Measurements from ENCODE around the gene DDX10. TPM values are rescaled to one million over a fixed set of nuclear protein-coding genes. Genes with fewer than 3 reads are reported as not detected.

Gene DDX10
- polyA plus RNA-seq, 1 of the 3 experiments (the other 2 are of a cell fraction): 35.8 TPM

DNA sequence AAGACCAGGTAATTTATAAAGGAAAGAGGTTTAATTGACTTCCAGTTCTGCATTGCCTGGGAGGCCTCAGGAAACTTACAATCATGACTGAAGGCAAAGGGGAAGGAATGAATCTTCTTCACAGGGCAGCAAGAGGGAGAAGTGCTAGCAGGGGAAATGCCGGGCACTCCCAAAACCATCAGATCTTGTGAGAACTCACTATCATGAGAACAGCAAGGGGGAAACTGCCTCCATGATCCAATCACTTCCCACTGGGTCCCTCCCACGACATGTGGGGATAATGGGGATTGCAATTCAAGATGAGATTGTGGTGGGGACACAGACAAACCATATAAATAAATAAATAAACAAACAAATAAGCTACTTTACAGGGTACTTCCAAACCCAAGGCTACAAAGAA, 42.5 kb upstream of the DDX10 start:
- H3K9me2 ChIP-seq: no peaks in the 10 kb centered on the region
- H3K27me3 ChIP-seq (ENCODE audit: insufficient read depth): no peaks in the 10 kb centered on the region
- WGBS (ENCODE audit: low lambda C conversion rate): 61% methylated on average over 2 of the region's 2 CpGs
- no peak for DNase-seq
- H3K79me2 ChIP-seq (ENCODE audit: insufficient read depth): no peaks in the 10 kb centered on the region
- H3K36me3 ChIP-seq (replicated peaks in 1 of 2; ENCODE audit: control insufficient read depth in 1 of 2, insufficient read depth in 2 of 2, low read length in 1 of 2): no peaks in the 10 kb centered on the region
- H3K9me3 ChIP-seq: no peaks in the 10 kb centered on the region
- H3K4me1 ChIP-seq (ENCODE audit: control insufficient read depth in 1 of 2, insufficient read depth in 2 of 2, low read depth in 1 of 2, low read length in 1 of 2): no peaks in the 10 kb centered on the region; a peak in 1 of 4 replicates
- H3F3A ChIP-seq (replicated peaks; ENCODE audit: insufficient read depth): no peaks in the 10 kb centered on the region
- H3K4me2 ChIP-seq: no peak overlapping the region
- no peak overlapping the region for H3K9ac ChIP-seq
- TF ChIP-seq EP300 (IDR thresholded peaks at IDR 0.05; ENCODE audit: borderline replicate concordance in 1 of 2, low read depth in 1 of 2, low read length in 1 of 2): no peak
- no peak for TF ChIP-seq RCOR1 (IDR thresholded peaks at IDR 0.05; ENCODE audit: low read length)
- TF ChIP-seq, protein P1, sequence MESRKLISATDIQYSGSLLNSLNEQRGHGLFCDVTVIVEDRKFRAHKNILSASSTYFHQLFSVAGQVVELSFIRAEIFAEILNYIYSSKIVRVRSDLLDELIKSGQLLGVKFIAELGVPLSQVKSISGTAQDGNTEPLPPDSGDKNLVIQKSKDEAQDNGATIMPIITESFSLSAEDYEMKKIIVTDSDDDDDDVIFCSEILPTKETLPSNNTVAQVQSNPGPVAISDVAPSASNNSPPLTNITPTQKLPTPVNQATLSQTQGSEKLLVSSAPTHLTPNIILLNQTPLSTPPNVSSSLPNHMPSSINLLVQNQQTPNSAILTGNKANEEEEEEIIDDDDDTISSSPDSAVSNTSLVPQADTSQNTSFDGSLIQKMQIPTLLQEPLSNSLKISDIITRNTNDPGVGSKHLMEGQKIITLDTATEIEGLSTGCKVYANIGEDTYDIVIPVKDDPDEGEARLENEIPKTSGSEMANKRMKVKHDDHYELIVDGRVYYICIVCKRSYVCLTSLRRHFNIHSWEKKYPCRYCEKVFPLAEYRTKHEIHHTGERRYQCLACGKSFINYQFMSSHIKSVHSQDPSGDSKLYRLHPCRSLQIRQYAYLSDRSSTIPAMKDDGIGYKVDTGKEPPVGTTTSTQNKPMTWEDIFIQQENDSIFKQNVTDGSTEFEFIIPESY (IDR thresholded peaks at IDR 0.05; ENCODE audit: borderline replicate concordance, low read depth): no peak
- no peak for TF ChIP-seq RXRA (IDR thresholded peaks at IDR 0.05; ENCODE audit: borderline replicate concordance, low read depth)
- TF ChIP-seq TEAD4 (IDR thresholded peaks at IDR 0.05; ENCODE audit: borderline replicate concordance, insufficient read depth): no peak
- TF ChIP-seq, protein P2, sequence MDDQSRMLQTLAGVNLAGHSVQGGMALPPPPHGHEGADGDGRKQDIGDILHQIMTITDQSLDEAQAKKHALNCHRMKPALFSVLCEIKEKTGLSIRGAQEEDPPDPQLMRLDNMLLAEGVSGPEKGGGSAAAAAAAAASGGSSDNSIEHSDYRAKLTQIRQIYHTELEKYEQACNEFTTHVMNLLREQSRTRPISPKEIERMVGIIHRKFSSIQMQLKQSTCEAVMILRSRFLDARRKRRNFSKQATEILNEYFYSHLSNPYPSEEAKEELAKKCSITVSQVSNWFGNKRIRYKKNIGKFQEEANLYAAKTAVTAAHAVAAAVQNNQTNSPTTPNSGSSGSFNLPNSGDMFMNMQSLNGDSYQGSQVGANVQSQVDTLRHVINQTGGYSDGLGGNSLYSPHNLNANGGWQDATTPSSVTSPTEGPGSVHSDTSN (IDR thresholded peaks at IDR 0.05): no peak
- TF ChIP-seq USF1 (IDR thresholded peaks at IDR 0.05; ENCODE audit: borderline replicate concordance, low read depth): no peak
- no peak for TF ChIP-seq MEF2A (IDR thresholded peaks at IDR 0.05; ENCODE audit: borderline replicate concordance, low read depth)
- TF ChIP-seq IRF3 (IDR thresholded peaks at IDR 0.05; ENCODE audit: low read depth, low read length): no peak
- no peak for TF ChIP-seq CHD2 (IDR thresholded peaks at IDR 0.05; ENCODE audit: low read length, partially characterized antibody)
- TF ChIP-seq FOXM1 (IDR thresholded peaks at IDR 0.05; ENCODE audit: low read depth): no peak
- TF ChIP-seq, protein P3, sequence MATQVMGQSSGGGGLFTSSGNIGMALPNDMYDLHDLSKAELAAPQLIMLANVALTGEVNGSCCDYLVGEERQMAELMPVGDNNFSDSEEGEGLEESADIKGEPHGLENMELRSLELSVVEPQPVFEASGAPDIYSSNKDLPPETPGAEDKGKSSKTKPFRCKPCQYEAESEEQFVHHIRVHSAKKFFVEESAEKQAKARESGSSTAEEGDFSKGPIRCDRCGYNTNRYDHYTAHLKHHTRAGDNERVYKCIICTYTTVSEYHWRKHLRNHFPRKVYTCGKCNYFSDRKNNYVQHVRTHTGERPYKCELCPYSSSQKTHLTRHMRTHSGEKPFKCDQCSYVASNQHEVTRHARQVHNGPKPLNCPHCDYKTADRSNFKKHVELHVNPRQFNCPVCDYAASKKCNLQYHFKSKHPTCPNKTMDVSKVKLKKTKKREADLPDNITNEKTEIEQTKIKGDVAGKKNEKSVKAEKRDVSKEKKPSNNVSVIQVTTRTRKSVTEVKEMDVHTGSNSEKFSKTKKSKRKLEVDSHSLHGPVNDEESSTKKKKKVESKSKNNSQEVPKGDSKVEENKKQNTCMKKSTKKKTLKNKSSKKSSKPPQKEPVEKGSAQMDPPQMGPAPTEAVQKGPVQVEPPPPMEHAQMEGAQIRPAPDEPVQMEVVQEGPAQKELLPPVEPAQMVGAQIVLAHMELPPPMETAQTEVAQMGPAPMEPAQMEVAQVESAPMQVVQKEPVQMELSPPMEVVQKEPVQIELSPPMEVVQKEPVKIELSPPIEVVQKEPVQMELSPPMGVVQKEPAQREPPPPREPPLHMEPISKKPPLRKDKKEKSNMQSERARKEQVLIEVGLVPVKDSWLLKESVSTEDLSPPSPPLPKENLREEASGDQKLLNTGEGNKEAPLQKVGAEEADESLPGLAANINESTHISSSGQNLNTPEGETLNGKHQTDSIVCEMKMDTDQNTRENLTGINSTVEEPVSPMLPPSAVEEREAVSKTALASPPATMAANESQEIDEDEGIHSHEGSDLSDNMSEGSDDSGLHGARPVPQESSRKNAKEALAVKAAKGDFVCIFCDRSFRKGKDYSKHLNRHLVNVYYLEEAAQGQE (IDR thresholded peaks at IDR 0.05; ENCODE audit: low read depth, low read length): no peak
- no peak for TF ChIP-seq NFIC (IDR thresholded peaks at IDR 0.05; ENCODE audit: borderline replicate concordance)
- ChIA-PET POLR2A (no interaction called here), CTCF (no interaction called here)
- no peak overlapping the region for H3K27ac ChIP-seq (ENCODE audit: low read depth in 2 of 2, low read length in 1 of 2)
- H4K20me1 ChIP-seq (ENCODE audit: insufficient read depth): no peaks in the 10 kb centered on the region
- no peak overlapping the region for H2AFZ ChIP-seq (ENCODE audit: low read depth)
- no peak overlapping the region for H3K4me3 ChIP-seq (ENCODE audit: low read depth in 2 of 2, low read length in 1 of 2)

Data from SK-N-SH (cell line).